DND-41 (cell line): Measurements from ENCODE around the gene NF2.

Experiments
- ATAC-seq: fragments of 200-7000 bp; cut with Tn5 transposase; 3 replicates; pipeline ENCODE4 v1.9.1; 2021; ENCODE audit warnings: low read depth; ENCODE audit not compliant: insufficient read depth
- DNase-seq: peaks from one replicate; pipeline ENCODE4 v3.0.0-alpha.2; 2020
- H2AFZ ChIP-seq: 2 replicates; pipeline ENCODE4 v1.6.0; 2012; ENCODE audit warnings: low read depth, low read length
- H3K27ac ChIP-seq: 2 replicates; pipeline ENCODE4 v1.5.1; 2012; ENCODE audit warnings: low read length, inconsistent platforms
- H3K27me3 ChIP-seq: fragments of 200-600 bp; sonication (generic); 2 replicates; pipeline ENCODE4 v1.6.0; 2012; ENCODE audit warnings: low read length, mild to moderate bottlenecking, inconsistent platforms; ENCODE audit not compliant: insufficient read depth, poor library complexity
- H3K36me3 ChIP-seq: 2 replicates; pipeline ENCODE4 v1.5.1; 2012; ENCODE audit warnings: low read length, inconsistent platforms; ENCODE audit not compliant: insufficient read depth
- H3K4me1 ChIP-seq: 2 replicates; pipeline ENCODE4 v1.5.1; 2012; ENCODE audit warnings: mild to moderate bottlenecking, low read length; ENCODE audit not compliant: insufficient read depth
- H3K4me2 ChIP-seq: 2 replicates; pipeline ENCODE4 v1.6.0; 2012; ENCODE audit warnings: mild to moderate bottlenecking, moderate library complexity, low read length, inconsistent platforms; ENCODE audit not compliant: insufficient read depth
- H3K4me3 ChIP-seq, 2 experiments: fragments of 200-600 bp in 1 of 2; shearing (Covaris generic) in 1 of 2; 2 replicates each; pipeline ENCODE4 v1.5.1; 2012 to 2016; ENCODE audit warnings: inconsistent platforms in 2 of 2, low read length in 2 of 2, mild to moderate bottlenecking in 2 of 2, low read depth in 1 of 2, moderate library complexity in 1 of 2
- H3K79me2 ChIP-seq: 2 replicates; pipeline ENCODE4 v1.6.0; 2012; ENCODE audit warnings: low read length, inconsistent platforms; ENCODE audit not compliant: insufficient read depth
- H3K9ac ChIP-seq: 2 replicates; pipeline ENCODE4 v1.6.0; 2012; ENCODE audit warnings: low read depth, mild to moderate bottlenecking, inconsistent platforms, low read length, moderate library complexity
- H3K9me3 ChIP-seq: 2 replicates; pipeline ENCODE4 v1.5.1; 2012; ENCODE audit warnings: low read length, moderate library complexity, mild to moderate bottlenecking, inconsistent platforms; ENCODE audit not compliant: insufficient read depth, severe bottlenecking
- H4K20me1 ChIP-seq: 2 replicates; pipeline ENCODE4 v1.6.0; 2012; ENCODE audit warnings: low read length; ENCODE audit not compliant: insufficient read depth
- EZH2 ChIP-seq: IDR thresholded peaks from 3 replicates; pipeline ENCODE4 v1.6.1; 2012; ENCODE audit warnings: borderline replicate concordance, low read depth, mild to moderate bottlenecking, moderate library complexity, low read length, inconsistent platforms; ENCODE audit not compliant: severe bottlenecking
- TF ChIP-seq, protein P1 (sequence below): IDR thresholded peaks from 2 replicates; pipeline ENCODE4 v1.5.1; 2012; ENCODE audit warnings: borderline replicate concordance, low read length, moderate library complexity, mild to moderate bottlenecking; ENCODE audit not compliant: poor library complexity, severe bottlenecking; ENCODE audit errors: extremely low read depth

NF2 gene

DNA sequence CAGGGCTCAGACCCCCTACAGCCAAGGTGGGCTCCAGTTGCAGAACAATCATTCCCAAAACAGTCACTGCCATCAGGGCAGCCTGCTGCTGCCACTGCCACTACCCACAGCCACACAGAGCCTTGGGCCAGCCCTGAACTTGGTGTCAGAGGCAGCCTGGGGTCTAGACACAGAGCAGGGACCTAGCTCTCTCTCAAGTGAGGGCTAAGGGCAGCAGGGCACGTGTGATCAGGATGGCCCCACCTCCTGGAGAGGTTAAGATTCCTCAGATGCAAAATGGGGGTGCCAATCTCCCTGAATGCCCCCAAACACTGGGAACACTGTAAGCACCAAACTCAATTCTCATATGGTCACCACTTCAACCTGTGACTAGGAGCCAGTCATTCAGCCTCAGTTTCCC is 132.0 kb downstream of the NF2 start:
- Histone ChIP-seq H3K4me2 (no peak overlapping the region), H3K9ac (no peak overlapping the region), H3K36me3 (peaks cover 24% of the 10 kb centered on the region), H3K27ac (no peak overlapping the region), H3K4me1 (no peaks in the 10 kb centered on the region), H3K9me3 (no peaks in the 10 kb centered on the region), H4K20me1 (no peaks in the 10 kb centered on the region; the same call in 1 of the 2 replicates), H2AFZ (no peak overlapping the region), H3K27me3 (no peaks in the 10 kb centered on the region), H3K79me2 (no peaks in the 10 kb centered on the region), H3K4me3 (no peak overlapping the region)
- DNase-seq (no peak), ATAC-seq (no peak)
- TF ChIP-seq EZH2 = no peak
- TF ChIP-seq, protein P1, sequence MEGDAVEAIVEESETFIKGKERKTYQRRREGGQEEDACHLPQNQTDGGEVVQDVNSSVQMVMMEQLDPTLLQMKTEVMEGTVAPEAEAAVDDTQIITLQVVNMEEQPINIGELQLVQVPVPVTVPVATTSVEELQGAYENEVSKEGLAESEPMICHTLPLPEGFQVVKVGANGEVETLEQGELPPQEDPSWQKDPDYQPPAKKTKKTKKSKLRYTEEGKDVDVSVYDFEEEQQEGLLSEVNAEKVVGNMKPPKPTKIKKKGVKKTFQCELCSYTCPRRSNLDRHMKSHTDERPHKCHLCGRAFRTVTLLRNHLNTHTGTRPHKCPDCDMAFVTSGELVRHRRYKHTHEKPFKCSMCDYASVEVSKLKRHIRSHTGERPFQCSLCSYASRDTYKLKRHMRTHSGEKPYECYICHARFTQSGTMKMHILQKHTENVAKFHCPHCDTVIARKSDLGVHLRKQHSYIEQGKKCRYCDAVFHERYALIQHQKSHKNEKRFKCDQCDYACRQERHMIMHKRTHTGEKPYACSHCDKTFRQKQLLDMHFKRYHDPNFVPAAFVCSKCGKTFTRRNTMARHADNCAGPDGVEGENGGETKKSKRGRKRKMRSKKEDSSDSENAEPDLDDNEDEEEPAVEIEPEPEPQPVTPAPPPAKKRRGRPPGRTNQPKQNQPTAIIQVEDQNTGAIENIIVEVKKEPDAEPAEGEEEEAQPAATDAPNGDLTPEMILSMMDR = no peak

DNA sequence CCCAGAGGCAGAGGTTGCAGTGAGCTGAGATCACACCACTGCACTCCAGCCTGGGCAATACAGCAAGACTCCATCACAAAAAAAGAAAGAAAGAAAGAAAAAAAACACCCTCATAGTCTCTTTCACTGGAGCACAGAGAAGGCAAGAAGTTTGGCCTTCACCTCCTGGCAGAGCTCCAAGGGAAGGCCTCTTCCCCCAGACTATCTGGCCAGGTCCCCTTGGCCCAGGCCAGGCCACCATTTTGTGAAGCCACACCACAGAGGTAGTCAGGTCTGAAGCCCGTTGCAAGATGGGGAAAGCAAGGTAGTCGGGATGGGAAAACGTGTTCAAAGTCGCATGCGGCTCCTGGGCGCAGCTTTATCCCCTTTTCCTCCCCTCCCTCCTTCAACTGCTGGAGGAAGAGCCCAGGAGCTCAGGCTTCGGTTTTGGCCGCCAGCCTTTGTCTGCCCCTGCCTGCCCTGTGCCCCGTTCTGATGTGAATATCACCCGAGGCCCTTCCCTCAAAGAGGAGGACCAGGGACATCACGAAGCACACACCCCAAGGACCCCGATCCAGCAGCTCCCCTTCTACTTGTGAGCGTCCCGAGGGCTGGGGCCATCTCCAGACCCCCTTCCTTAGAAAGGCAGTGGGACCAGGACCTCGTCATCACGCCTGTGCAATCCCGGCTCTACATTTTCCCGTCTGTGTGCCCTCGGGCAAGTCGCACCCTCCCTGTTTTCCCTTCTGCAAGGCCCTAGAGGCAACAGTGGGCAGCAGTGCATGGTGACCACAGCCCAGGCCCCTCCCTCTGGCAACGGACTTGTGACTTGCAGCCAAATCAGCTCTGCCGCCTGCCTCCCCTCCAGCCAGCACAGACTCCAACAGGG is 134.1 kb downstream of the NF2 start:
- H3K27me3 ChIP-seq = no peaks in the 10 kb centered on the region
- H3K4me2 ChIP-seq = no peak overlapping the region
- no peaks in the 10 kb centered on the region; the same call in none of the 2 replicates for H4K20me1 ChIP-seq
- no peak overlapping the region for H3K9ac ChIP-seq
- TF ChIP-seq EZH2 = no peak
- TF ChIP-seq, protein P1 = no peak
- no peak overlapping the region for H3K27ac ChIP-seq
- H3K4me3 ChIP-seq = no peak overlapping the region
- no peak overlapping the region for H2AFZ ChIP-seq
- no peaks in the 10 kb centered on the region for H3K9me3 ChIP-seq
- DNase-seq (no peak), ATAC-seq (no peak)
- H3K79me2 ChIP-seq = no peaks in the 10 kb centered on the region
- no peaks in the 10 kb centered on the region for H3K4me1 ChIP-seq
- H3K36me3 ChIP-seq = peaks cover 30% of the 10 kb centered on the region

DNA sequence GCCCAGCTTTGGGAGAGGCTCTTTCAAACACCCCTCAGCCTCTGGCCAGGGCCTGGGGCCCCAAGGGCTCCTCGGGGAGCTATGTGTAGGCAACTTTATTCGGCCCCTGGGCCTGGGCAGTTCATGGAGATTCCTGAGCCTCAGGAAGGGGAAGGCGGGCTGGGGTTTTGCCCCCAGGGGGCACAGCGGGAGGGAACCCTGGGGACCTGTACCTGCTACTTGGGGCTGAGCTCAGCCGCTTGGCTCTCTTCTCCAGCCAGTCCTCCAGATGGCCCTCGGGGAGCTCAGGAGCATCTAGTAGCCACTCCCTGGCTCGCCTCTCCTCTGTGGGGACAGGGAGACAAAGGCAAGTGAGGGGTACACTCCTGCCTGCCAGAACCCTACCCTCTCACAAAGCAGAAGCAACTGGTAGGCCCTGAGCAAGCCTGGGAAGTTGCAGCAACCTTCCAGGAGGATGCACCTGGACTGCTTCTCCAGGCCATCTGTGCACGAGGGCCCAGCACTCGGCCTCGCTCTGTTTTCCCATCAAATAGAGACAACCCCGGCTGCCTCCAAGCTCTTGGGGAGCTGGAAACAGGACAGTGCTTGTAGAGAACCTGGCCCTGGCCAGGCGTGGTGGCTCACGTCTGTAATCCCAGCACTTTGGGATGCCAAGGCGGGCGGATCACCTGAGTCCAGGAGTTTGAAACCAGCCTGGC is 134.8 kb downstream of the NF2 start:
- no peak for DNase-seq
- H3K4me2 ChIP-seq = no peak overlapping the region
- no peak overlapping the region for H3K4me3 ChIP-seq
- H3K27ac ChIP-seq = no peak overlapping the region
- no peak for TF ChIP-seq EZH2
- TF ChIP-seq, protein P1 = no peak
- ATAC-seq = no peak
- no peaks in the 10 kb centered on the region for H3K79me2 ChIP-seq
- H4K20me1 ChIP-seq = no peaks in the 10 kb centered on the region; the same call in none of the 2 replicates
- H3K9ac ChIP-seq = no peak overlapping the region
- peaks cover 31% of the 10 kb centered on the region for H3K36me3 ChIP-seq
- no peaks in the 10 kb centered on the region for H3K9me3 ChIP-seq
- H3K27me3 ChIP-seq = no peaks in the 10 kb centered on the region
- no peak overlapping the region for H2AFZ ChIP-seq
- no peaks in the 10 kb centered on the region for H3K4me1 ChIP-seq
